Trophoblast cell (in vitro differentiated cells and primary cell): ENCODE measurements around the gene GRID1.
"Not testable (repeated sequence)": the region's sequence is repeated elsewhere in the genome, so short reads cannot be mapped to it uniquely, and the experiment has no call there.

Experiments used
- DNase-seq, 2 donors: peaks; one replicate each; pipeline ENCODE4 v3.0.0-alpha.2; 2016
- H2AFZ ChIP-seq: 2 replicates; pipeline ENCODE4 v1.6.1; 2013; ENCODE audit warnings: low read length, moderate library complexity, mild to moderate bottlenecking; ENCODE audit not compliant: insufficient read depth, poor library complexity
- H2AK5ac ChIP-seq: 2 replicates; pipeline ENCODE4 v1.6.1; 2013; ENCODE audit warnings: mild to moderate bottlenecking, low read length
- H2BK120ac ChIP-seq: 2 replicates; pipeline ENCODE4 v1.6.1; 2013; ENCODE audit warnings: low read length, mild to moderate bottlenecking, moderate library complexity; ENCODE audit not compliant: insufficient read depth, poor library complexity
- H2BK12ac ChIP-seq: 2 replicates; pipeline ENCODE4 v1.6.1; 2013; ENCODE audit warnings: mild to moderate bottlenecking, low read length, moderate library complexity
- H2BK5ac ChIP-seq: 2 replicates; pipeline ENCODE4 v1.6.1; 2013; ENCODE audit warnings: low read length, low read depth, moderate library complexity, mild to moderate bottlenecking; ENCODE audit not compliant: poor library complexity
- H3K14ac ChIP-seq: 2 replicates; pipeline ENCODE4 v1.6.1; 2013; ENCODE audit warnings: mild to moderate bottlenecking, low read length
- H3K18ac ChIP-seq: 2 replicates; pipeline ENCODE4 v1.6.1; 2013; ENCODE audit warnings: mild to moderate bottlenecking, low read length
- H3K23ac ChIP-seq: 2 replicates; pipeline ENCODE4 v1.6.1; 2013; ENCODE audit warnings: low read length
- H3K27ac ChIP-seq: 2 replicates; pipeline ENCODE4 v1.5.1; 2013; ENCODE audit warnings: low read depth, mild to moderate bottlenecking, inconsistent platforms, low read length, moderate library complexity
- H3K27me3 ChIP-seq: 2 replicates; pipeline ENCODE4 v1.6.1; 2013; ENCODE audit warnings: inconsistent platforms, mild to moderate bottlenecking, low read length, moderate library complexity; ENCODE audit not compliant: insufficient read depth
- H3K36me3 ChIP-seq, 2 experiments: 1 replicate in 1 of 2; 2 replicates in 1 of 2; pipeline ENCODE4 v1.6.1; 2013; ENCODE audit warnings: low read length in 2 of 2, mild to moderate bottlenecking in 2 of 2, moderate library complexity in 1 of 2; ENCODE audit not compliant: insufficient read depth in 2 of 2, control insufficient read depth in 1 of 2
- H3K4ac ChIP-seq: 2 replicates; pipeline ENCODE4 v1.6.1; 2013; ENCODE audit warnings: low read depth, mild to moderate bottlenecking, low read length, moderate library complexity
- H3K4me1 ChIP-seq, 2 experiments: 1 replicate in 1 of 2; 2 replicates in 1 of 2; pipeline ENCODE4 v1.6.1; 2013; ENCODE audit warnings: low read length in 2 of 2, mild to moderate bottlenecking in 2 of 2, moderate library complexity in 1 of 2; ENCODE audit not compliant: insufficient read depth in 2 of 2, control insufficient read depth in 1 of 2
- H3K4me2 ChIP-seq: 2 replicates; pipeline ENCODE4 v1.6.1; 2013; ENCODE audit warnings: inconsistent platforms, mild to moderate bottlenecking, low read length, moderate library complexity
- H3K4me3 ChIP-seq: 2 replicates; pipeline ENCODE4 v1.5.1; 2013; ENCODE audit warnings: mild to moderate bottlenecking, low read depth, low read length, inconsistent platforms
- H3K79me1 ChIP-seq: one replicate; pipeline ENCODE4 v1.6.1; 2013; ENCODE audit warnings: low read length
- H3K79me2 ChIP-seq: 2 replicates; pipeline ENCODE4 v1.6.1; 2013; ENCODE audit warnings: low read length, mild to moderate bottlenecking; ENCODE audit not compliant: control insufficient read depth, insufficient read depth, poor library complexity
- H3K9ac ChIP-seq: 2 replicates; pipeline ENCODE4 v1.6.1; 2013; ENCODE audit warnings: mild to moderate bottlenecking, low read length
- H3K9me3 ChIP-seq: 2 replicates; pipeline ENCODE4 v1.6.1; 2013; ENCODE audit warnings: low read depth, mild to moderate bottlenecking, control low read depth, inconsistent platforms, low read length; ENCODE audit not compliant: insufficient read depth
- H4K12ac ChIP-seq: 2 replicates; pipeline ENCODE4 v1.6.1; 2013; ENCODE audit warnings: low read depth, mild to moderate bottlenecking, low read length, moderate library complexity
- H4K8ac ChIP-seq: 2 replicates; pipeline ENCODE4 v1.6.1; 2013; ENCODE audit warnings: low read depth, mild to moderate bottlenecking, low read length, moderate library complexity
- H4K91ac ChIP-seq: one replicate; pipeline ENCODE4 v1.6.1; 2013; ENCODE audit warnings: low read depth, mild to moderate bottlenecking, low read length, moderate library complexity
- WGBS: extraction: QIAGEN DNeasy Blood & Tissue Kit; methylation state at CpG from one replicate; pipeline ENCODE4 v1.1.7; 2013; ENCODE audit warnings: missing lambda C conversion rate; ENCODE audit not compliant: insufficient read length, insufficient coverage; ENCODE audit errors: extremely low coverage; 5-methylcytosine and 5-hydroxymethylcytosine counted together

GRID1 gene

DNA sequence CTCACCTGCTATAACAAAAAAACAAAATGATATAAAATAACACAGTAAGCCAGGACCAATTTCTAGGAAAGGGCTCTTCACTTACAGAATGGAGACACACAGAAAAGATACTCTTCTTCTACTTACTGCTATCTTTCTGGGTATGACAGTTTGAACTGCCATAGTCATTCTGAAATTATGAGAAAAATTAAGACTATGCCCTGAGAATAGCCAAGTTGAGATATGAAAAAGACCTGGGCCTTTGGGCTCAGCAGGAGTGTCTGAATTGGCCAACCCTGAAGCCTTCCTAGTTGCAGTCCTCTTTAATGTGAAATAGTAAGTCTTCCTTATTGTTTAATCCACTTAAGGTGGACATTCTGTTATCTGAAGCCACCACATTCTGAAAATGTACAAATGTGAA lies 519.5 kb downstream of the GRID1 start:
- Histone ChIP-seq H2AK5ac (no peak overlapping the region), H3K18ac (no peak overlapping the region), H3K4ac (no peak overlapping the region), H3K4me2 (no peak overlapping the region), H3K9me3 (peaks cover 2% of the 10 kb centered on the region), H4K12ac (no peak overlapping the region), H4K91ac (no peak overlapping the region), H3K4me3 (no peak overlapping the region), H3K27ac (no peak overlapping the region), H2AFZ (no peak overlapping the region), H3K14ac (no peak overlapping the region), H3K4me1 (no peaks in the 10 kb centered on the region), H3K79me2 (no peaks in the 10 kb centered on the region), H3K9ac (no peak overlapping the region), H3K27me3 (no peaks in the 10 kb centered on the region), H2BK5ac (no peak overlapping the region), H4K8ac (no peak overlapping the region), H3K23ac (no peak overlapping the region), H3K79me1 (no peaks in the 10 kb centered on the region), H2BK12ac (no peak overlapping the region), H3K36me3 (no peaks in the 10 kb centered on the region), H2BK120ac (no peak overlapping the region)
- peak; percentile 53 to 72 for DNase-seq

DNA sequence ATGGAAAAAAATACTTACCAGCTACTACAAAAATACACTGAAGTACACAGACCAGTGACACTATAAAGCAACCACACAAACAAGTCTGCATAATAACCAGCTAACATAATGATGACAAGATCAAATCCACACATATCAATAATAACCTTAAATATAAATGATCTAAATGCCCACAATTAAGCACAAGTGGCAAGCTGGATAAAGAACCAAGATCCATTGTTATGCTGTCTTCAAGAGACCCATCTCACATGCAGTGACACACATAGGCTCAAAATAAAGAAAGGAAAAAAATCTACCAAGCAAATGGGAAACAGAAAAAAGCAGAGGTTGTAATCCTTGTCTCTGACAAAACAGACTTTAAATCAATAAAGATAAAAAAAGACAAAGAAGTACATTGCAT lies 527.9 kb downstream of the GRID1 start:
- H3K27ac ChIP-seq, H2AFZ ChIP-seq, H3K18ac ChIP-seq, DNase-seq, H2BK5ac ChIP-seq, H3K27me3 ChIP-seq, H2BK120ac ChIP-seq, H3K4me2 ChIP-seq, H4K91ac ChIP-seq, H4K12ac ChIP-seq, H2AK5ac ChIP-seq, H3K4me1 ChIP-seq, H3K4ac ChIP-seq, H3K9me3 ChIP-seq, H3K9ac ChIP-seq, H4K8ac ChIP-seq, H3K14ac ChIP-seq, H3K79me2 ChIP-seq, H2BK12ac ChIP-seq, H3K79me1 ChIP-seq, H3K36me3 ChIP-seq, H3K23ac ChIP-seq, H3K4me3 ChIP-seq: not testable (repeated sequence)

DNA sequence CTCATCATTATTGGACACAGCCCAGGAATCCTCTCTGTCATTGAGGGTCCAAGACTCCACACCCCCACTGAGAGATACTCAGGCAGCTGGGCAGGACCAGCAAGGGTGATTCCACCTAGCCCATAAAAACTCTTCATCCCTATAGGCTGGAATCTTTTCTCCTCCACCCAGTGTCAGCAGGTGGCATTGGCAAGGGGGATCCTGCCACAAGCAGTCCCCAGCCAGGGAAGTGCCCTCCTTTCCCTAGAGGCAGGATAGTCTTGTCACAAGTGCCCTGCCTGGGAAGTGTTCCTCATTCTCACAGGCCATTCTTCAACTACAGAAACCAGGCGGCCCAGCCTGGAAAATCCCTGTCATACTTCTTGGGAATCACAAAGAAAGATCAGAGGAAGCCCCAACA lies 533.6 kb downstream of the GRID1 start:
- H3K4me2 ChIP-seq, result no peak overlapping the region
- H3K9me3 ChIP-seq, result peaks cover 9% of the 10 kb centered on the region
- no peak overlapping the region for H2BK12ac ChIP-seq
- H3K4me1 ChIP-seq, result no peaks in the 10 kb centered on the region
- no peaks in the 10 kb centered on the region for H3K27me3 ChIP-seq
- no peak overlapping the region for H2AFZ ChIP-seq
- no peaks in the 10 kb centered on the region for H3K79me1 ChIP-seq
- H3K9ac ChIP-seq, result no peak overlapping the region
- H2BK120ac ChIP-seq, result no peak overlapping the region
- H2AK5ac ChIP-seq, result no peak overlapping the region
- H3K4me3 ChIP-seq, result no peak overlapping the region
- H3K23ac ChIP-seq, result no peak overlapping the region
- no peaks in the 10 kb centered on the region for H3K79me2 ChIP-seq
- no peak for DNase-seq
- H4K91ac ChIP-seq, result no peak overlapping the region
- WGBS, result no CpG with 5 or more reads among the region's 1 CpG
- no peak overlapping the region for H3K18ac ChIP-seq
- H4K12ac ChIP-seq, result no peak overlapping the region
- H3K4ac ChIP-seq, result no peak overlapping the region
- no peak overlapping the region for H4K8ac ChIP-seq
- H3K14ac ChIP-seq, result no peak overlapping the region
- no peak overlapping the region for H3K27ac ChIP-seq
- no peak overlapping the region for H2BK5ac ChIP-seq
- no peaks in the 10 kb centered on the region for H3K36me3 ChIP-seq

DNA sequence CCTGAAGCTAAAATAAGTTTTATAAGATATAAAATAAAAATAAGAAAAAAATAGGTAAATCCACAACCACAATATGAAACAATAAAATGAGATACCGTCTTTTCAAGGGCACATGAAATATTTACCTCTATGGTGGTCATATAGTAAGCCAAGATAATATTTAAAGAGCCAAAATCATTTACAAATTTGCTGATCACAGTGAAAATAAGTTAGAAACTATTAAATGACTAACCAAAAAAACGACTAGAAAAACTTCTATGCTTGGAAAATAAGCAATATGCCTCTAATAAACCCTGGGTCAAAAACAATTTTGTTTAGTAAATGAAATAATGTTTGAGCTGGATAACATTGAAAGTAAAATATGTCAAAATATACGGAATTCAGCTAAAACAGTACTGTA lies 535.2 kb downstream of the GRID1 start:
- Histone ChIP-seq H4K8ac (no peak overlapping the region), H3K9ac (no peak overlapping the region), H3K4me3 (no peak overlapping the region), H4K91ac (no peak overlapping the region), H4K12ac (no peak overlapping the region), H3K4me1 (no peaks in the 10 kb centered on the region), H2BK5ac (no peak overlapping the region), H3K23ac (no peak overlapping the region), H2BK12ac (no peak overlapping the region), H3K4me2 (no peak overlapping the region), H2AK5ac (no peak overlapping the region), H3K27ac (no peak overlapping the region), H3K4ac (no peak overlapping the region), H3K27me3 (no peaks in the 10 kb centered on the region), H3K36me3 (no peaks in the 10 kb centered on the region), H3K79me1 (no peaks in the 10 kb centered on the region), H3K18ac (no peak overlapping the region), H3K79me2 (no peaks in the 10 kb centered on the region), H2AFZ (no peak overlapping the region), H3K14ac (no peak overlapping the region), H3K9me3 (peaks cover 3% of the 10 kb centered on the region), H2BK120ac (no peak overlapping the region)
- DNase-seq, result no peak
- WGBS, result no CpG with 5 or more reads among the region's 3 CpGs

DNA sequence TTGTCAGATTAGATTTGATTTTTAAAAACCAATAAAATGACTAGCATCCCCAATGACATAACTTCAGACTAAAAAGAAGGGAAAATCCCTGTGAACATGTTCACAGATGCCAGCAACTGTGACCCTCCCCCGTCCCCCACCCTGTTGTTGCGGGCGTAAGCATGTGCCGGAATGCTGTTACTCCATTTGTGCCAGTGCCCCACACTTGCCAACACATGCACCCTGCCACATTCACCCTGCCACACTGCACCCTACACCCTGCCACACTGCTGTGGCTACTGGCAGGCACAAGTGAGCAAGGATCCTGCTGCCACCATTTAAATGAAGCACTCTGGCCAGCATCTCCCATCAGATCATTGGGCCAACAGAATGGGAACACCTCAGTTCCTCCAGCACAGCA lies 540.2 kb downstream of the GRID1 start:
- Histone ChIP-seq H2BK120ac (no peak overlapping the region), H3K27me3 (no peaks in the 10 kb centered on the region), H3K27ac (no peak overlapping the region), H3K4me2 (no peak overlapping the region), H4K12ac (no peak overlapping the region), H3K4me3 (no peak overlapping the region), H3K4me1 (no peaks in the 10 kb centered on the region), H3K79me2 (no peaks in the 10 kb centered on the region), H3K9me3 (peaks cover 3% of the 10 kb centered on the region), H4K91ac (no peak overlapping the region), H3K36me3 (no peaks in the 10 kb centered on the region), H3K18ac (no peak overlapping the region), H3K79me1 (no peaks in the 10 kb centered on the region), H4K8ac (no peak overlapping the region), H3K4ac (no peak overlapping the region), H3K14ac (no peak overlapping the region), H3K23ac (no peak overlapping the region), H2BK5ac (no peak overlapping the region), H2AFZ (no peak overlapping the region), H3K9ac (no peak overlapping the region), H2BK12ac (no peak overlapping the region), H2AK5ac (no peak overlapping the region)
- no peak for DNase-seq
- WGBS, result no CpG with 5 or more reads among the region's 4 CpGs
